Measurements from ENCODE around the gene AGRN.

- TF ChIP-seq, protein P1, sequence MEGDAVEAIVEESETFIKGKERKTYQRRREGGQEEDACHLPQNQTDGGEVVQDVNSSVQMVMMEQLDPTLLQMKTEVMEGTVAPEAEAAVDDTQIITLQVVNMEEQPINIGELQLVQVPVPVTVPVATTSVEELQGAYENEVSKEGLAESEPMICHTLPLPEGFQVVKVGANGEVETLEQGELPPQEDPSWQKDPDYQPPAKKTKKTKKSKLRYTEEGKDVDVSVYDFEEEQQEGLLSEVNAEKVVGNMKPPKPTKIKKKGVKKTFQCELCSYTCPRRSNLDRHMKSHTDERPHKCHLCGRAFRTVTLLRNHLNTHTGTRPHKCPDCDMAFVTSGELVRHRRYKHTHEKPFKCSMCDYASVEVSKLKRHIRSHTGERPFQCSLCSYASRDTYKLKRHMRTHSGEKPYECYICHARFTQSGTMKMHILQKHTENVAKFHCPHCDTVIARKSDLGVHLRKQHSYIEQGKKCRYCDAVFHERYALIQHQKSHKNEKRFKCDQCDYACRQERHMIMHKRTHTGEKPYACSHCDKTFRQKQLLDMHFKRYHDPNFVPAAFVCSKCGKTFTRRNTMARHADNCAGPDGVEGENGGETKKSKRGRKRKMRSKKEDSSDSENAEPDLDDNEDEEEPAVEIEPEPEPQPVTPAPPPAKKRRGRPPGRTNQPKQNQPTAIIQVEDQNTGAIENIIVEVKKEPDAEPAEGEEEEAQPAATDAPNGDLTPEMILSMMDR (IDR thresholded peaks at IDR 0.05), result no peak
- TF ChIP-seq POLR2A (IDR thresholded peaks at IDR 0.05), result no peak
Measured at GRCh38 chr1:1058088-1058905, 38.4 kb downstream of the AGRN start.
